Body of pancreas (tissue), 4 donors: ENCODE results near the gene FHAD1.

Source experiments
- CTCF ChIP-seq, 7 experiments: fragments of 450-650 bp in 4 of 7; fragments of 200-600 bp in 3 of 7; sonication (generic) in 3 of 7; IDR thresholded peaks; one replicate each; pipeline ENCODE4 v1.5.1; 2016 to 2019; ENCODE audit warnings: antibody characterized with exemption in 7 of 7
- POLR2A ChIP-seq, 3 donors: fragments of 450-650 bp; IDR thresholded peaks; one replicate each; pipeline ENCODE4 v1.6.1; 2016; ENCODE audit warnings: antibody characterized with exemption in 3 of 3, mild to moderate bottlenecking in 2 of 3

- no peak for TF ChIP-seq CTCF (IDR thresholded peaks at IDR 0.05)
- TF ChIP-seq POLR2A (IDR thresholded peaks at IDR 0.05) = no peak
Observed at GRCh38 chr1:15220825-15221431, 26.1 kb upstream of the FHAD1 start.
